ENCODE data around the gene PIK3C2G. TPM values are rescaled to one million over a fixed set of nuclear protein-coding genes. Genes with fewer than 3 reads are reported as not detected.

Gene PIK3C2G
- total RNA-seq, 2 donors from 2014 or later, result not detected

DNA sequence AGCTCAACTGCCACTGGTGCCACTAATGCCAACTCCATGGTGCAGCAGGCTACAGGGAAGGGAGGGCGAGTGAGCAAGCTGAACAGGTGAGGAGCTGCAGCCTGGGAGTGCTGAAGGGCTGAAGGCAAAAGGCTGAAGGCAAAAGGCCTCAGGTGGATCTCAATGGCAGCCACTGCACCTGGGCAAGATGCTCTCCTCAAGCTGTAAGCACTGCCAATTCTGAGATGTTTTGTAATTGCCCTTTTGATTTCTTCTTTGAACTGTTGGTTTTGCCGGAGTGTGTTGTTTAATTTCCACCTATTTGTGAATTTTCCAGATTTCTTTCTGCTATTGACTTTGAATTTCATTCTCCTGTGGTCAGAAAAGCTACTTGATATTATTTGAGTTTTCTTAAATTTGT lies 97.6 kb downstream of the PIK3C2G start:
- peaks cover 8% of the 10 kb centered on the region for H3K4me1 Mint-ChIP-seq
- no peak overlapping the region for H3K27ac ChIP-seq (ENCODE audit: low read depth, low read length)
- peaks cover 48% of the 10 kb centered on the region for H3K9me3 Mint-ChIP-seq
- DNase-seq, result no peak
- peaks cover under 1% of the 10 kb centered on the region for H3K4me1 ChIP-seq (ENCODE audit: control insufficient read depth, insufficient read depth, low read length)
- no peak overlapping the region for H3K4me3 Mint-ChIP-seq
- H3K27me3 Mint-ChIP-seq (ENCODE audit: insufficient read depth), result no peaks in the 10 kb centered on the region
- H3K4me3 ChIP-seq (ENCODE audit: low read length), result no peak overlapping the region
- H3K27ac Mint-ChIP-seq, result no peak overlapping the region
- peaks cover 16% of the 10 kb centered on the region for H3K36me3 Mint-ChIP-seq (ENCODE audit: low read depth)
- no peaks in the 10 kb centered on the region for H3K27me3 ChIP-seq (ENCODE audit: control insufficient read depth, insufficient read depth, low read length, poor library complexity, severe bottlenecking)
- H3K9ac ChIP-seq (ENCODE audit: extremely low read depth, low read length, poor library complexity, severe bottlenecking), result no peak overlapping the region
- H3K36me3 ChIP-seq (ENCODE audit: control insufficient read depth, insufficient read depth, low read length), result no peaks in the 10 kb centered on the region
- peaks cover 37% of the 10 kb centered on the region for H3K9me3 ChIP-seq (ENCODE audit: control insufficient read depth, low read length)
- WGBS, 2 experiments (ENCODE audit: insufficient coverage in 1 of 2, insufficient read length in 1 of 2), result 95 to 100% methylated on average over 2 of the region's 2 CpGs
- TF ChIP-seq, protein P1, sequence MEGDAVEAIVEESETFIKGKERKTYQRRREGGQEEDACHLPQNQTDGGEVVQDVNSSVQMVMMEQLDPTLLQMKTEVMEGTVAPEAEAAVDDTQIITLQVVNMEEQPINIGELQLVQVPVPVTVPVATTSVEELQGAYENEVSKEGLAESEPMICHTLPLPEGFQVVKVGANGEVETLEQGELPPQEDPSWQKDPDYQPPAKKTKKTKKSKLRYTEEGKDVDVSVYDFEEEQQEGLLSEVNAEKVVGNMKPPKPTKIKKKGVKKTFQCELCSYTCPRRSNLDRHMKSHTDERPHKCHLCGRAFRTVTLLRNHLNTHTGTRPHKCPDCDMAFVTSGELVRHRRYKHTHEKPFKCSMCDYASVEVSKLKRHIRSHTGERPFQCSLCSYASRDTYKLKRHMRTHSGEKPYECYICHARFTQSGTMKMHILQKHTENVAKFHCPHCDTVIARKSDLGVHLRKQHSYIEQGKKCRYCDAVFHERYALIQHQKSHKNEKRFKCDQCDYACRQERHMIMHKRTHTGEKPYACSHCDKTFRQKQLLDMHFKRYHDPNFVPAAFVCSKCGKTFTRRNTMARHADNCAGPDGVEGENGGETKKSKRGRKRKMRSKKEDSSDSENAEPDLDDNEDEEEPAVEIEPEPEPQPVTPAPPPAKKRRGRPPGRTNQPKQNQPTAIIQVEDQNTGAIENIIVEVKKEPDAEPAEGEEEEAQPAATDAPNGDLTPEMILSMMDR (conservative IDR thresholded peaks at IDR 0.05), result no peak

DNA sequence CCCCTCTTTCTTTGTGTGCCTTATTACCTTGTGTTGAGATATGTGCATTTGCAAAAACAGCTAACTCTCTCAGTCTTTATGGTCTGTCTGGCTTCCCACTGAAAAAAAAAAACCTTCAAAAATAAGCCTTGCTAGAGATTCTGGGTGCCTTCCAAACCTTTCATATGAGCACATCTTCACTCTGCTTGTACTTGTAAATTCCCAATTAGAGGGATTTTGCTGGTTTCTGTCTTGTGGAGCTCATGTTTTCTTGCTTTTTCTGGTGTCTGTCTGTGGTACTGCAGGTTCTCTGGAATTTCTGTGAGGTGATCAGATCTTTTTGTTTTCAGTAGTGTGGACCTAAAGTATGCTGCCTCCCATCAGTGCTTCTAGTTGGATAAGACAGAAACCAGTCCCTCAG lies 100.1 kb downstream of the PIK3C2G start:
- H3K36me3 Mint-ChIP-seq (ENCODE audit: low read depth), result peaks cover 19% of the 10 kb centered on the region
- Histone ChIP-seq H3K4me1 (ENCODE audit: control insufficient read depth, insufficient read depth, low read length) (peaks cover 2% of the 10 kb centered on the region), H3K9ac (ENCODE audit: extremely low read depth, low read length, poor library complexity, severe bottlenecking) (no peak overlapping the region), H3K4me3 (ENCODE audit: low read length) (peak overlapping the region; percentile 55), H3K27ac (ENCODE audit: low read depth, low read length) (no peak overlapping the region), H3K27me3 (ENCODE audit: control insufficient read depth, insufficient read depth, low read length, poor library complexity, severe bottlenecking) (no peaks in the 10 kb centered on the region), H3K36me3 (ENCODE audit: control insufficient read depth, insufficient read depth, low read length) (no peaks in the 10 kb centered on the region), H3K9me3 (ENCODE audit: control insufficient read depth, low read length) (peaks cover 52% of the 10 kb centered on the region)
- TF ChIP-seq, protein P1 (conservative IDR thresholded peaks at IDR 0.05), result peak; percentile 59
- H3K9me3 Mint-ChIP-seq, result peaks cover 55% of the 10 kb centered on the region
- no peak overlapping the region for H3K4me3 Mint-ChIP-seq
- H3K4me1 Mint-ChIP-seq, result peaks cover 11% of the 10 kb centered on the region
- no peak overlapping the region for H3K27ac Mint-ChIP-seq
- H3K27me3 Mint-ChIP-seq (ENCODE audit: insufficient read depth), result no peaks in the 10 kb centered on the region
- DNase-seq, result no peak

DNA sequence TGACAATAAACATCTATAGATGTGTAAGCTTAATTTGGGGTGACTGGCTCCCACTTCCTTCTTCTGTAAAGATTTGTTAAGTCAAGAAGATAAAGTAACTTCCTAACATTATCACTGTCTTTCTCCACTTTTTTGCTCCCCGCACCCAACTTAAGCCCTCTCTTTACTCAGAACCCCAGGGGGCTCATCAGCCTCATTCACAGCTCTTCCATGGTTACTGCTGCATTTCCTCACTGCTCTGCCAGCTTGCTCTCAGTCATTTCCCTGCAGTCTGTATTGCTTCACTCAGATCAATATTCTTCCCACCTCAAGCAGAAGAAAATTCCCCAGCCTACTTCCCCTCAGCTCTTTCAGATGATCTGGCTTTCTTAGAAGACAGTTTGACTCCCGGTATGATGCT lies 102.0 kb downstream of the PIK3C2G start:
- H3K9ac ChIP-seq (ENCODE audit: extremely low read depth, low read length, poor library complexity, severe bottlenecking), result no peak overlapping the region
- TF ChIP-seq, protein P1 (conservative IDR thresholded peaks at IDR 0.05), result no peak
- H3K27ac Mint-ChIP-seq, result peak overlapping the region; percentile 4
- DNase-seq, result peak; percentile 86
- no peaks in the 10 kb centered on the region for H3K27me3 ChIP-seq (ENCODE audit: control insufficient read depth, insufficient read depth, low read length, poor library complexity, severe bottlenecking)
- peaks cover 11% of the 10 kb centered on the region for H3K4me1 Mint-ChIP-seq
- H3K4me1 ChIP-seq (ENCODE audit: control insufficient read depth, insufficient read depth, low read length), result peaks cover 2% of the 10 kb centered on the region
- 54 to 60% methylated on average over 1 of the region's 2 CpGs for WGBS, 2 experiments (ENCODE audit: insufficient coverage in 1 of 2, insufficient read length in 1 of 2)
- peaks cover 53% of the 10 kb centered on the region for H3K9me3 Mint-ChIP-seq
- no peak overlapping the region for H3K27ac ChIP-seq (ENCODE audit: low read depth, low read length)
- H3K27me3 Mint-ChIP-seq (ENCODE audit: insufficient read depth), result no peaks in the 10 kb centered on the region
- H3K4me3 ChIP-seq (ENCODE audit: low read length), result peak overlapping the region; percentile 51
- peaks cover 52% of the 10 kb centered on the region for H3K9me3 ChIP-seq (ENCODE audit: control insufficient read depth, low read length)
- no peaks in the 10 kb centered on the region for H3K36me3 ChIP-seq (ENCODE audit: control insufficient read depth, insufficient read depth, low read length)
- H3K36me3 Mint-ChIP-seq (ENCODE audit: low read depth), result peaks cover 19% of the 10 kb centered on the region
- no peak overlapping the region for H3K4me3 Mint-ChIP-seq
